Ishikawa (cell line): Measurements from ENCODE around the gene CETP.

Experiments
- CEBPB ChIP-seq: IDR thresholded peaks from 2 replicates; pipeline ENCODE4 v1.6.1; 2012
- CREB1 ChIP-seq: IDR thresholded peaks from 2 replicates; pipeline ENCODE4 v1.6.1; 2012; ENCODE audit warnings: low read depth
- EGR1 ChIP-seq: IDR thresholded peaks from 2 replicates; pipeline ENCODE4 v1.6.1; 2012
- EP300 ChIP-seq: IDR thresholded peaks from 2 replicates; pipeline ENCODE4 v1.6.1; 2012; ENCODE audit warnings: borderline replicate concordance
- FOXM1 ChIP-seq: IDR thresholded peaks from 2 replicates; pipeline ENCODE4 v1.6.1; 2012; ENCODE audit warnings: low read depth, borderline replicate concordance
- MAX ChIP-seq: IDR thresholded peaks from 2 replicates; pipeline ENCODE4 v1.6.1; 2012
- NFIC ChIP-seq: IDR thresholded peaks from 2 replicates; pipeline ENCODE4 v1.6.1; 2012
- RAD21 ChIP-seq: IDR thresholded peaks from 2 replicates; pipeline ENCODE4 v1.6.1; 2012; ENCODE audit warnings: low read depth
- REST ChIP-seq: IDR thresholded peaks from 2 replicates; pipeline ENCODE4 v1.6.1; 2012; ENCODE audit warnings: low read depth, mild to moderate bottlenecking
- TAF1 ChIP-seq: IDR thresholded peaks from 2 replicates; pipeline ENCODE4 v1.6.1; 2012; ENCODE audit warnings: low read depth, mild to moderate bottlenecking
- TCF12 ChIP-seq: IDR thresholded peaks from 2 replicates; pipeline ENCODE4 v1.6.1; 2012; ENCODE audit warnings: low read depth
- TEAD4 ChIP-seq: IDR thresholded peaks from 2 replicates; pipeline ENCODE4 v1.6.1; 2012
- USF1 ChIP-seq: IDR thresholded peaks from 2 replicates; pipeline ENCODE4 v1.6.1; 2012
- YY1 ChIP-seq: IDR thresholded peaks from 2 replicates; pipeline ENCODE4 v1.6.1; 2012; ENCODE audit warnings: low read depth
- ZBTB7A ChIP-seq: IDR thresholded peaks from 2 replicates; pipeline ENCODE4 v1.6.1; 2012; ENCODE audit warnings: low read depth

CETP gene

GRCh38 chr16:56994311-56994710 is 32.6 kb downstream of the CETP start:
- no peak for TF ChIP-seq MAX
- no peak for TF ChIP-seq NFIC
- no peak for TF ChIP-seq USF1
- TF ChIP-seq YY1 = no peak
- TF ChIP-seq CEBPB = no peak

GRCh38 chr16:56995136-56995805 is 33.5 kb downstream of the CETP start:
- TF ChIP-seq FOXM1 (no peak), ZBTB7A (no peak), RAD21 (no peak), CREB1 (no peak), TCF12 (no peak), MAX (no peak), TEAD4 (no peak), USF1 (no peak), NFIC (no peak), EGR1 (no peak), YY1 (no peak), TAF1 (no peak), REST (no peak), EP300 (no peak), CEBPB (no peak)

- no peak for TF ChIP-seq CEBPB
- no peak for TF ChIP-seq YY1
- no peak for TF ChIP-seq FOXM1
- TF ChIP-seq RAD21 = no peak
- TF ChIP-seq TEAD4 = no peak
- TF ChIP-seq TAF1 = no peak
- TF ChIP-seq EGR1 = no peak
- no peak for TF ChIP-seq NFIC
- TF ChIP-seq EP300 = no peak
- no peak for TF ChIP-seq MAX
- TF ChIP-seq TCF12 = no peak
- TF ChIP-seq REST = no peak
- TF ChIP-seq CREB1 = no peak
- TF ChIP-seq USF1 = no peak
- no peak for TF ChIP-seq ZBTB7A
Measured at GRCh38 chr16:56997264-56997663, 35.5 kb downstream of the CETP start.

- TF ChIP-seq ZBTB7A (no peak), RAD21 (no peak), TCF12 (no peak)
Measured at GRCh38 chr16:56997931-56998330, 36.2 kb downstream of the CETP start.

GRCh38 chr16:56998352-56998751 is 36.6 kb downstream of the CETP start:
- TF ChIP-seq EGR1 = no peak
- no peak for TF ChIP-seq NFIC
- TF ChIP-seq ZBTB7A = no peak
- no peak for TF ChIP-seq REST
- TF ChIP-seq CREB1 = no peak
- no peak for TF ChIP-seq YY1
